Thyroid gland (tissue), 4 donors: ENCODE results near the gene MCOLN3. TPM values are rescaled to one million over a fixed set of nuclear protein-coding genes. Genes with fewer than 3 reads are reported as not detected.
A peak's percentile ranks its signal among the peaks of the same experiment; 100 is the strongest.

Experiments used
- DNase-seq, 2 donors: peaks; one replicate each; pipeline ENCODE4 v3.0.0-alpha.2; 2019
- H3K27ac ChIP-seq, 3 donors: fragments of 200-600 bp; sonication (generic); 1 replicate in 2 of 3; 2 replicates in 1 of 3; pipeline ENCODE4 v1.5.1; 2016 to 2019; ENCODE audit warnings: mild to moderate bottlenecking in 1 of 3, moderate library complexity in 1 of 3
- H3K27me3 ChIP-seq: fragments of 200-600 bp; sonication (generic); one replicate; pipeline ENCODE4 v1.5.1; 2019
- H3K36me3 ChIP-seq, 2 donors: fragments of 200-600 bp; sonication (generic); one replicate each; pipeline ENCODE4 v1.5.1; 2016 to 2019
- H3K4me1 ChIP-seq, 2 donors: fragments of 200-600 bp; sonication (generic); one replicate each; pipeline ENCODE4 v1.5.1; 2017 to 2019
- H3K4me3 ChIP-seq, 3 donors: fragments of 200-600 bp; sonication (generic); replicated peaks in 1 of 3; 1 replicate in 2 of 3; 2 replicates in 1 of 3; pipeline ENCODE4 v1.5.1; 2016; ENCODE audit warnings: mild to moderate bottlenecking in 1 of 3
- H3K9me3 ChIP-seq: fragments of 200-600 bp; sonication (generic); one replicate; pipeline ENCODE4 v1.5.1; 2017
- CTCF ChIP-seq, 6 experiments: fragments of 200-600 bp in 3 of 6; fragments of 450-650 bp in 3 of 6; sonication (generic) in 3 of 6; IDR thresholded peaks; one replicate each; pipeline ENCODE4 v1.5.1; 2016 to 2019; ENCODE audit warnings: antibody characterized with exemption in 6 of 6, mild to moderate bottlenecking in 2 of 6, inconsistent platforms in 1 of 6, moderate library complexity in 1 of 6
- POLR2A ChIP-seq, 2 donors: fragments of 450-650 bp; IDR thresholded peaks; one replicate each; pipeline ENCODE4 v1.6.1; 2017; ENCODE audit warnings: antibody characterized with exemption in 2 of 2, mild to moderate bottlenecking in 2 of 2, moderate library complexity in 1 of 2
- WGBS, 2 donors: methylation state at CpG; one replicate each; pipeline ENCODE4 v1.1.5; 2017; 5-methylcytosine and 5-hydroxymethylcytosine counted together
- intact Hi-C: fragments of 100-400 bp; cut with DNase I; formaldehyde crosslinking; loops from one replicate; pipeline ENCODE4 v1.15.1; 2023
- total RNA-seq, 4 donors: library from RNA; depleted of rRNA; stranded (reverse); fragments of >200 nt; gene quantifications; one replicate each; pipeline ENCODE4 v1.2.3, GENCODE V29; 2016

MCOLN3 gene
- 1 to 10 TPM; 1.8 to 8.3 (median 3.4) TPM for total RNA-seq

- TF ChIP-seq POLR2A (IDR thresholded peaks at IDR 0.05) (no peak), CTCF (IDR thresholded peaks at IDR 0.05) (no peak)
- 4 to 10% methylated on average over 6 to 22 of the region's 73 CpGs for WGBS, 2 donors
- peak within 1 kb of the TSS in 2 of 3 donors; percentile 34 to 46 for H3K4me3 ChIP-seq
These were observed at the start of gene MCOLN3 for GRCh38 chr1:85048296-85049064. Gene MCOLN3, minus strand, starts transcription at chr1:85048500. Its CDS starts 3,140 bp downstream, at chr1:85045360.

GRCh38 chr1:85093644-85094043 is 45.3 kb upstream of the MCOLN3 start:
- no peaks in the 10 kb centered on the region for H3K27me3 ChIP-seq
- DNase-seq, result no peak
- no peaks in the 10 kb centered on the region for H3K4me1 ChIP-seq
- H3K9me3 ChIP-seq, result no peaks in the 10 kb centered on the region
- H3K36me3 ChIP-seq, result no peaks in the 10 kb centered on the region
- H3K4me3 ChIP-seq, result no peak overlapping the region
- H3K27ac ChIP-seq, result no peak overlapping the region
- 93 to 94% methylated on average over 2 of the region's 2 CpGs for WGBS, 2 donors
- no peak for TF ChIP-seq CTCF (IDR thresholded peaks at IDR 0.05)
- intact Hi-C loops, result no loop called here

More at GRCh38 chr1:85048296-85049064, at the start of gene MCOLN3:
- peaks cover 9 to 11% of the 10 kb centered on the region in 2 donors for H3K4me1 ChIP-seq
- DNase-seq, result peak; percentile 36 to 49
- no peaks in the 10 kb centered on the region for H3K36me3 ChIP-seq
- H3K27ac ChIP-seq, result no peak within 1 kb of the TSS
- no peaks in the 10 kb centered on the region for H3K27me3 ChIP-seq
- intact Hi-C loops, result no loop called here
- H3K9me3 ChIP-seq, result no peaks in the 10 kb centered on the region

GRCh38 chr1:85091671-85092280 is 43.5 kb upstream of the MCOLN3 start:
- Histone ChIP-seq H3K36me3 (no peaks in the 10 kb centered on the region), H3K4me1 (no peaks in the 10 kb centered on the region), H3K9me3 (no peaks in the 10 kb centered on the region), H3K27me3 (no peaks in the 10 kb centered on the region), H3K27ac (no peak overlapping the region), H3K4me3 (no peak overlapping the region)
- no peak for DNase-seq
- WGBS, 2 donors, result 57 to 68% methylated on average over 11 of the region's 11 CpGs
- TF ChIP-seq POLR2A (IDR thresholded peaks at IDR 0.05) (no peak), CTCF (IDR thresholded peaks at IDR 0.05) (no peak)
- intact Hi-C loops, result no loop called here

- no peaks in the 10 kb centered on the region for H3K9me3 ChIP-seq
- no peak overlapping the region for H3K27ac ChIP-seq
- no peak for TF ChIP-seq POLR2A (IDR thresholded peaks at IDR 0.05)
- no peaks in the 10 kb centered on the region for H3K36me3 ChIP-seq
- no peaks in the 10 kb centered on the region for H3K27me3 ChIP-seq
- intact Hi-C loops, result no loop called here
- no peak overlapping the region for H3K4me3 ChIP-seq
- no peaks in the 10 kb centered on the region for H3K4me1 ChIP-seq
- no peak for DNase-seq
- 94 to 96% methylated on average over 1 of the region's 1 CpG for WGBS, 2 donors
These were observed 41.9 kb upstream of the MCOLN3 start for GRCh38 chr1:85090225-85090624.

- no peaks in the 10 kb centered on the region for H3K36me3 ChIP-seq
- TF ChIP-seq POLR2A (IDR thresholded peaks at IDR 0.05), result no peak
- TF ChIP-seq CTCF (IDR thresholded peaks at IDR 0.05), result no peak
- no peaks in the 10 kb centered on the region for H3K27me3 ChIP-seq
- H3K4me3 ChIP-seq, result no peak overlapping the region
- intact Hi-C loops, result no loop called here
- H3K27ac ChIP-seq, result no peak overlapping the region
- no peaks in the 10 kb centered on the region for H3K9me3 ChIP-seq
- DNase-seq, result no peak
- no peaks in the 10 kb centered on the region for H3K4me1 ChIP-seq
These were observed 40.9 kb upstream of the MCOLN3 start for GRCh38 chr1:85089203-85089602.
